Activated CD8-positive, alpha-beta memory T cell treated with anti-CD3 and anti-CD28 coated beads for 48 hours (primary cell): ENCODE data around the gene RTL9.
A peak's percentile ranks its signal among the peaks of the same experiment; 100 is the strongest.
"Not testable (repeated sequence)": the region's sequence is repeated elsewhere in the genome, so short reads cannot be mapped to it uniquely, and the experiment has no call there.

ENCODE experiments used
- DNase-seq, 3 experiments: peaks; one replicate each; pipeline ENCODE4 v3.0.0-alpha.2; 2020; ENCODE audit warnings: low read depth in 2 of 3, low spot score in 2 of 3

The RTL9 gene

DNA sequence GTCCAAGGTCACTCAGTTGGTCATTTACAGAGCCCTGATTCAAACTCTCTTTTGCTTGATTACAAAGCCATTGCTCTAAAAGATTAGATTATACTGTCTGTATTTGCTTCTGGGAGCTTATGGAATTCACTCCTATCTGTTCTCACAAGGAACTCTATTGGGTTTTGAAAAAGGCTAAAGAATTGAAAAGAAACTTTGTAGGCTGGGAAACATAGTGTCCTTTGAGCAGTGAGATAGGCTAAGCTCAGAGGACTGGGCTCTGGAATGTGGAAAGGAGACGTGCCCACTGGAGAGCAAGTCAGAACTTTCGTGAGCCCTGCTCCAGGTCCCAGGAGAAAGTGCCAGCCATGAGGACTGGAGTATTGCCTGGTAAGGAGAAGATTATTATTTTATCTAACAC, at the start of gene RTL9:
Gene RTL9, plus strand, starts transcription at position 301 of the 400 bp plus-strand sequence. CDS start 91,770 bp downstream, outside the sequence.
- no peak for DNase-seq

DNA sequence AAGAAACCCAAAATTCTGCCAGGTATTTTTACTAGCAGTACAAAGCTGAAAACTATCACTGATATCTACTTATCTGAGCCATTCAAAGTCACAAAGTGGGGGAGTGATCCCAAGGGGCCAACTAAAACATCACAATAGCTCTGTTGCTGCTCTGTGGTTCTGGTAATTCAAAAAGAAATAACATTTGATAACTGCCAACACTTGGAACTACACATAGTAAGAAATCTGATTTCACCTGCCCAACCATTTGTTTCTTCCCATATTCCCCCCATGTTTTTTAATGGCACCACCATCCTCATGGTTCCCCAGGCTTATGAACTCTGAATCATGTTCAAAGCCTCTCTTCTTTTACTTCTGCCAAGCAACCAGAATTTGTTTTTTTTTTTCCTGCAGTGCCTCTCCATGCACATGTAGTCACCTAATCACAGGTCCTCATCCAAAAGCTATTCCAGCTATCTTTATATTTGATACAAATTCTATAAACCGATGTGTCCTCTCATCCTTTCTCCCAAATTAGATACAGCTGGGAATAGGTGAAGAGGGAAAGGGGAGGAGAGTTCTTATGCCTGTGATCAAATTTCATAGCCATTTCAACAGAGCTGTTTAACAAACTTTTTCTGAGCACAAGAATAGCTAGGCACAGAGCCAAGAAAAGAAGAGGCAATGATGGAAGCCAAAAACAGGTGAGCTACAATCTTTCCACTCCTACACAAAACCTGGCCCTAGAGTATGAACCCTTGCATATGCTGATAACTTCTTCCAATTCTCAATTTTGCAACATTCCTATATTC, 48.5 kb upstream of the RTL9 start:
- DNase-seq: no peak

- peak in 1 of 3 experiments; percentile 8 for DNase-seq
Measured at GRCh38 chrX:110310896-110311295, 47.8 kb upstream of the RTL9 start.

- DNase-seq: no peak
Measured at GRCh38 chrX:110311437-110312230, 47.0 kb upstream of the RTL9 start.

DNA sequence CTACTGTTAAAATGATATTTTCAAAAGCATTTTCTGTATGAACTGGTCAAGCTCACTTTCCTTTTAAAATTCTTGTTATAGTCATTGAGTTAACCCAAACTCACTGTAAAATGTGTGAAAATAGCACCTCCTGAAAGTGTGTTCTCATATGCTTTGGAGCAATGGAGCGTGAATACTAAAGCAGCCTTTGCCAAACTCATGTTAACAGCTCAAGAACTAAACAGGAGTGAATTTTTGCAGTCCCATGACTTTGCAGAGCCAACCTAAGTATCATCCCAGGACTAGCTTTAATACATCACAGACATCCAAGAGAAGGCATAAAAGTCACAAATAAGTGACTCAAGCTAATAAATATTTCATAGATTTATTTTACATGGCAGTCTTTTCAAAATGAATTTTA, 43.1 kb upstream of the RTL9 start:
- DNase-seq: no peak

DNA sequence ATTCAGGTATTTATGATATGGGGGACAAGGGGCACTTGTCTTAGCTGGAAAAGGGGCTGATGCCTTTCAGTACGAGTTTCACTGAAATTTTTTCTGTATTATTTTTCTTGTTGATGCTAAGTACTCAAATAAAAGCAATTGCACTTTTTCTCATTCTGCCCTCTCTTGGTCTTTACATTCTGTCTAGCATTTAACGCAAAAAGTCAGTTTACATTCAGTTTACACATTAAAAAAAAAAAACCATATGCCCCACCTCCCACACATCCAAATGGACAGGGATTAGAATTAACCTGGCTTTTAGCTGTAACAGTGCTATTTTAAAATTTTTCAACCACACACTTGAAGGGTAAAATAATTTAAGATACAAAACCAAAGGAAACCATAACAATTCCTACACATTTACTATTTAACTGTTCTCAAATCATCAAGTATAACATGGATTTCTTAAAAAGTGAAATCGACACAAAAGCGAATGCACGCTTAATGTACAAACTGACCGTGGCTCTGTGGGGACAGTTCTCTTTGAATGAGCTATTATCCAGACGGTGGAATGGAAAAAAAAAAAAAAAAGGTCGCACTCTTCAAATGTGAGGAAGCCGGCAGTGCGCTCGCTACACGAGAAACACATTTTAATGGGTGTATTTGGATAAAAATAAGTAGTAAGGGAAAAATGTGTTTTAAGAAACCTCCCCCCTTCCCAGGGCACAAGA, 42.1 kb upstream of the RTL9 start:
- no peak for DNase-seq

- peak in 2 of 3 experiments; percentile 2 to 4 for DNase-seq
Measured at GRCh38 chrX:110317061-110317819, 41.4 kb upstream of the RTL9 start.

DNA sequence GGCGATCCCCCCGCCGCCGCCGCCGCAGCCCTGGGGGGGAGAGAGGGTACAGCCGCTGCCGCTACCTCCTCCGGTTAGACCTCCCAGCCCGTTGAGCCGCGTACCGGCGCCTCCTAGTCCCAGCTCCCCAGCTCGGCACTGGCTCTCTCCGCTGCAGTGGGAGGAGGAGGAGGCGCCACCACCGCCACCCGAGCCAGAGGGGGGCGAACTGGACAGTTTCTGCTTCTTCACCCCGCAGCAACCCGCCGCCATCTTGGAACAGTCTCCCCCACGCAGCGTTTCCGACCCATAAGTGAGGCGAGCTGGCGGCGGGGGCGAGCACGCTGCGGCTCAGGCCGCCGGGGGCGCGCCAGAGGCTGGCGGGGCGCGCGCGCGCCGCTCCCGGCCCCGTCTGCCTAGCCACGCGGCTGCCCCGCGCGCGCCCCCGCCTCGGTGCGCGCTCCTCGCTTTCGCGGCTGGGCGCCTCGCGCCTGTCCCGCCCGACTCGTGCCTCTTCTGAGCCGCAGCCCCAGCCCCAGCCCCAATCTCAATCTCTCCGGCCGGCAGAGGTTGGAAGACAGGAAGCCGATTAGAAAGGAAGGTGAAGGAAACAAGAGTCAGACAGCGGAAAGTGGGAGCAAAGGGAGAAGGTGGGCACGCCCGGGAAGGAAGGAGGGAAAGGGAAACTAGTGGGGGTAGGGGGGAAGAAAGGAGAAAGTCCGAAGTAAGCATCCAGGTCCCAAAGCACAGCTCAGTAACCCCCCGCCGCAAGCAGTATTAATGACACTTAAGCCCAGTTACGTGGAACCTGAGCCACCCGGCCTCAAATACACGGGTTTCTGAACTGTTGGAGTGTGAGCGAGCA, 40.6 kb upstream of the RTL9 start, which contains the start of gene AMMECR1:
Gene AMMECR1, minus strand, starts transcription at position 266 of the 844 bp plus-strand sequence. Its CDS starts 14 bp downstream, at position 252.
- peak; percentile 29 to 53 (median 52) for DNase-seq

GRCh38 chrX:110318664-110318968, 40.0 kb upstream of the RTL9 start:
- no peak for DNase-seq

DNA sequence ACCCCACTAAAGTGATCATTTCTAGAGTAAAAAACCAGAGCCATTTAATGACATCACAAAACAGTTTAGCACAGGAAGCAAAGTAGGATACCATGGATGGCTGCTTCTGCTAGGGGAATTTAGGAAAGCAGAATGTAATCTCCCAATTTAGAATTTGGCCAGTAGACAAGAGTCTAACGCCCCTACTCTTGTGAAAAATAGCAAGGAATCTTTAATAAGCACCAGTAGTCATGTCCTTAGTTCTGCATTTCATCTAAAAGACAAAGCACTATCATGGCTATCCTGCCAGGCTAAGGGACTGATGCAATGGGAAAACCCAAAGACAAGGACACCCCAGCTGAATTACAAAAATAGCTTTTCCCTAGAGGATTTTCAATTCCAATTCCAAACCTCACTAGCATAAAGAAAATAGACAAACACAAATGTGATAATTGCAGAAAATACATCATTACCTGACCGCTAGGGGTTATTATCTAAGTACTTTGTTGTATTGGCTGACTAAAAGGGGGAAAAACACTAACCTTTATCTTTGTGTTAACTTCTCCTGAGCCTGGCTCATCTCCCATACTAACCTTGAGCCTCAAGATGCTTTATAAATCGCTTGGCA, 38.2 kb upstream of the RTL9 start:
- DNase-seq: no peak

- DNase-seq: no peak
Measured at GRCh38 chrX:110321081-110321480, 37.6 kb upstream of the RTL9 start.

DNA sequence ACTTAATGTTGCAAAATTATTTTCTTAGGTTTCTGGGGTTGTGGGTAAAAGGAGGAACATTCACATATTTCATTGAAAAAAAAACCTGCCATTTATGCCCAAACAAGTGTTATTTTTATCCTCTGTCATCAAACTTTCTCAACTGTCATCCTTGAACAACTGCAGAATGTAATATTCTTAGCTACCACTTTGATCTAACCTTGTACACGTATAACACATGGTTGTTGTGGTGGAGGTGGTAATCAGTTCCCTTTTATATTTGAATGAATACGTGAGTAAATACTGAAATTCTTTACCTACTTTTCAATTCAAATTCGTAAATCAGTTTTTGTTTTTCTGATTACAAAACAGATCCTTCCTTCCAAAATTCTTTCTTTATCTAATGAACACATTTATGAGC, 37.0 kb upstream of the RTL9 start:
- DNase-seq: no peak

- no peak for DNase-seq
Measured at GRCh38 chrX:110322603-110323002, 36.0 kb upstream of the RTL9 start.

DNA sequence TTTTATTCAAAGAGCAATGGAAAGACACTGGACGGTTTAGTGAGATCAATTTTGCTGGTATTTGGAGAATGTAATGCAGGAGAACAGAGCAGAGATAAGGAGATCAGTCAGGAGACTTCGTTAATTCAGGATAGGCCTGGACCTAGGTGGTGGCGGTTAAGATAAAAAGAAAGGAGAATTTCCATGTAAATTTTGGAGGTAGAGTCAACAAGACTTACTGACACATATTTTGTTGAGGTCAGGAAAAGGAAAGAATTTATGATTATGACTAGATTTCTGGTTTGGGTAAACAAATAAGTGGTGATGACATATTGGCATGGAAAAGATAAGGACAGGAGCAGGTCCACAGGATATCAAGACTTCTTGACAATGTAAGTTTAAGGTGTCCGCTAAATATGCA, 31.9 kb upstream of the RTL9 start:
- no peak for DNase-seq

GRCh38 chrX:110327336-110327735, 31.3 kb upstream of the RTL9 start:
- DNase-seq: no peak

DNA sequence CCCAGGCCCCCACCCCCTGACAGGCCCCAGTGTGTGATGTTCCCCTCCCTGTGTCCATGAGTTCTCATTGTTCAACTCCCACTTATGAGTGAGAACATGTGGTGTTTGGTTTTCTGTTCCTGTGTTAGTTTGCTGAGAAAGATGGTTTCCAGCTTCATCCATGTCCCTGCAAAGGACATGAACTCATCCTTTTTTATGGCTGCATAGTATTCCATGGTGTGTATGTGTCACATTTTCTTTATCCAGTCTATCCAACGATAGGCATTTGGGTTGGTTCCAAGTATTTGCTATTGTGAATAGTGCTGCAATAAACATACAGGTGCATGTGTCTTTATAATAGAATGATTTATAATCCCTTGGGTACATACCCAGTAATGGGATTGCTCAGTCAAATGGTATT, 30.0 kb upstream of the RTL9 start:
- not testable (repeated sequence) for DNase-seq

GRCh38 chrX:110331444-110332030, 27.1 kb upstream of the RTL9 start:
- DNase-seq: no peak

DNA sequence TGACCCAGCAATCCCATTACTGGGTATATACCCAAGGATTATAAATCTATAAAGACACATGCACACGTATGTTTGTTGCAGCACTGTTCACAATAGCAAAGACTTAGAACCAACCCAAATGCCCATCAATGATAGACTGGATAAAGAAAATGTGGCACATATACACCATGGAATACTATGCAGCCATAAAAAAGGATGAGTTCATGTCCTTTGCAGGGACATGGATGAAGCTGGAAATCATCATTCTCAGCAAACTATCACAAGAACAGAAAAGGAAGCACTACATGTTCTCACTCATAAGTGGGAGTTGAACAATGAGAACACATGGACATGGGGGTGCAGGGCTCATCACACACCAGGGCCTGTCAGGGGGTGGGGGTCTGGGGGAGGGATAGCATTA, 25.2 kb upstream of the RTL9 start:
- not testable (repeated sequence) for DNase-seq

DNA sequence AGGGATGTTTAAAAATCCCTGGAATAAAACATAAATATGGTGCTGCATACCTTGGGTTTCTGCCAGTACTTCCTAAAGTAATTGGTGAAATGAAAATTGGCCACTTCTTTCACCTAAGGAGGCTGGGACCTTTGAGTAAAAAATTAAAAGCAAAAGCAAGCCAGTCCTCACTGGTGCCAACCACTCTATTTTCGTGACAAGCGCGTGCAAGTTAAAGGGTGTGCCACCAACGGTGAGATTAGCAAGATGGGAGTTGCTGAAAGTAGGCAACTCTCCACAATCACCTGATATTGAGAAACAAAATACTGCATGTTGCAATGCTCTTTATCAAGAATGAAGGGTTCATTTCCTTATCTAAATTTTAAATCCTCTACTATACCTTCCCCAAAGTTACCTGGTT, 19.7 kb upstream of the RTL9 start:
- no peak for DNase-seq
